HepG2 (cell line): ENCODE data around the gene PTPMT1. TPM values are rescaled to one million over a fixed set of nuclear protein-coding genes. Genes with fewer than 3 reads are reported as not detected.

Experiments
- ATAD3A ChIP-seq: sonication (generic); formaldehyde crosslinking; IDR thresholded peaks from 2 replicates; pipeline ENCODE4 v1.4.0; 2020; ENCODE audit warnings: missing genetic modification reagents
- CHCHD3 ChIP-seq: sonication (generic); formaldehyde crosslinking; IDR thresholded peaks from 2 replicates; pipeline ENCODE4 v1.8.0; 2022; ENCODE audit warnings: mild to moderate bottlenecking, missing genetic modification reagents, moderate library complexity
- FOXJ3 ChIP-seq: sonication (generic); formaldehyde crosslinking; IDR thresholded peaks from 2 replicates; pipeline ENCODE4 v1.4.0; 2020; ENCODE audit warnings: missing genetic modification reagents, mild to moderate bottlenecking, borderline replicate concordance
- KMT2B ChIP-seq: IDR thresholded peaks from 2 replicates; pipeline ENCODE4 v1.6.1; 2016; ENCODE audit warnings: missing genetic modification reagents, missing compliant biosample characterization
- NFAT5 ChIP-seq: sonication (generic); formaldehyde crosslinking; IDR thresholded peaks from 2 replicates; pipeline ENCODE4 v1.4.0; 2020; ENCODE audit warnings: missing genetic modification reagents
- NONO ChIP-seq, 2 experiments: fragments of 450-650 bp in 1 of 2; sonication (generic) in 1 of 2; formaldehyde crosslinking in 1 of 2; IDR thresholded peaks in 1 of 2; conservative IDR thresholded peaks in 1 of 2; 2 replicates each; pipeline versions ENCODE4 v1.6.1 to v1.8.0; 2017 to 2022; ENCODE audit warnings: mild to moderate bottlenecking in 1 of 2, missing genetic modification reagents in 1 of 2, moderate library complexity in 1 of 2
- NR2F2 ChIP-seq: IDR thresholded peaks from 2 replicates; pipeline ENCODE4 v1.6.1; 2012; ENCODE audit warnings: low read depth, inconsistent platforms, borderline replicate concordance
- PLSCR1 ChIP-seq: sonication (generic); formaldehyde crosslinking; IDR thresholded peaks from 2 replicates; pipeline ENCODE4 v1.5.0; 2020; ENCODE audit warnings: missing genetic modification reagents, mild to moderate bottlenecking, borderline replicate concordance
- SMAD9 ChIP-seq: sonication (generic); formaldehyde crosslinking; IDR thresholded peaks from 2 replicates; pipeline ENCODE4 v1.5.1; 2020; ENCODE audit warnings: mild to moderate bottlenecking, missing genetic modification reagents
- ZHX1 ChIP-seq: sonication (generic); formaldehyde crosslinking; IDR thresholded peaks from 2 replicates; pipeline ENCODE4 v1.8.1; 2022; ENCODE audit warnings: low read depth, mild to moderate bottlenecking, missing genetic modification reagents
- ZNF546 ChIP-seq: sonication (generic); formaldehyde crosslinking; conservative IDR thresholded peaks from 2 replicates; pipeline ENCODE4 v1.8.1; 2023; ENCODE audit warnings: mild to moderate bottlenecking, missing genetic modification reagents
- ZNF607 ChIP-seq: sonication (generic); formaldehyde crosslinking; IDR thresholded peaks from 2 replicates; pipeline ENCODE4 v1.5.1; 2020; ENCODE audit warnings: missing genetic modification reagents, mild to moderate bottlenecking, borderline replicate concordance
- ZNF629 ChIP-seq: sonication (generic); formaldehyde crosslinking; conservative IDR thresholded peaks from 2 replicates; pipeline ENCODE4 v1.5.0; 2020; ENCODE audit warnings: missing genetic modification reagents
- ZNF878 ChIP-seq: sonication (generic); formaldehyde crosslinking; IDR thresholded peaks from 2 replicates; pipeline ENCODE4 v1.8.1; 2023; ENCODE audit warnings: mild to moderate bottlenecking, missing genetic modification reagents, moderate library complexity
- ZNF891 ChIP-seq: sonication (generic); formaldehyde crosslinking; IDR thresholded peaks from 2 replicates; pipeline ENCODE4 v1.5.0; 2020; ENCODE audit warnings: mild to moderate bottlenecking, missing genetic modification reagents
- polyA plus RNA-seq, 8 experiments: library from polyadenylated mRNA; depleted of rRNA in 3 of 8; stranded (reverse) in 7 of 8; unstranded in 1 of 8; fragments of >200 nt; fragmentation: Illumina TruSeq in 4 of 8; extraction: Trizol in 4 of 8; gene quantifications; 2 replicates each; pipeline versions ENCODE4 v1.2.1 to v1.2.3, GENCODE V29; 2011 to 2016; ENCODE audit warnings: low read depth in 4 of 8, missing spikeins in 1 of 8, mixed read lengths in 1 of 8; ENCODE audit not compliant: insufficient read depth in 1 of 8
- total RNA-seq, 5 experiments: library from RNA; depleted of rRNA; stranded (reverse); fragments of >200 nt; fragmentation: Illumina TruSeq; extraction: Trizol; gene quantifications; 2 replicates each; pipeline ENCODE4 v1.2.3, GENCODE V29; 2016; ENCODE audit warnings: low read depth in 1 of 5
- TF ChIP-seq, protein P1 (sequence below): sonication (generic); formaldehyde crosslinking; IDR thresholded peaks from 2 replicates; pipeline ENCODE4 v1.9.0; 2022; ENCODE audit warnings: missing genetic modification reagents, mild to moderate bottlenecking, borderline replicate concordance

The PTPMT1 gene
- total and polyA plus RNA-seq, 2 of the 13 experiments (the other 11 are each of a cell fraction or from before 2014, with no cell fraction given), result 55.6 to 129 TPM

DNA sequence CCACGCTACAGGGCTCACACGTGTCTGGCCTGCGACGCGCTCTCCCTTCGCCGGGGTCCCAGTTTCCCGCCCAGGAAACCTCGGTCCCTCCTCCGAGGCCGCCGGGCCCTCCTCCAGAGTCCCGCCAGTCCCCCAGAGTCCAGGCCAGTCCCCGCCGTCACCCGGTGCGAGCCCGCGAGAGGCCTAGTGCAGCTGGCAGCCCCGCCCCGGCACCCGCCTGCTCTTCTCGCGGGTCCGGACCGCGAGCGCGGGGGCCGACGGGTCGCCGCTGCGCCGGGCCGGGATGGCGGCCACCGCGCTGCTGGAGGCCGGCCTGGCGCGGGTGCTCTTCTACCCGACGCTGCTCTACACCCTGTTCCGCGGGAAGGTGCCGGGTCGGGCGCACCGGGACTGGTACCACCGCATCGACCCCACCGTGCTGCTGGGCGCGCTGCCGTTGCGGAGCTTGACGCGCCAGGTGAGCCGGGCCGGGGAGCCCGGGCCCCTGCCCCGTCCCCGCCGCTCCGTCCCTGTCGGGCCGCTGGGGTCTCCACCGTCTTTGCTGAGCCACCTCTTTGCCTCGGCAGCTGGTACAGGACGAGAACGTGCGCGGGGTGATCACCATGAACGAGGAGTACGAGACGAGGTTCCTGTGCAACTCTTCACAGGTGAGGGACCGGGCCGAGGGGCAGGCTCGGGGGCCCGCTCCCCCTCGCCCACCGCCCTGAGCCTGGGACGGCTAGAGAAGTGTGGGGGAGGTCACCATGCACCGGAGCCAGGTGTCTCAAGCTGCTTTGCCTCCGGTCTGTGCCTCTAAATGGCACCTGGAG is at the start of gene PTPMT1 (continued):
- no peak for TF ChIP-seq PLSCR1 (CRISPR knock-in tag)
- TF ChIP-seq, protein P1, sequence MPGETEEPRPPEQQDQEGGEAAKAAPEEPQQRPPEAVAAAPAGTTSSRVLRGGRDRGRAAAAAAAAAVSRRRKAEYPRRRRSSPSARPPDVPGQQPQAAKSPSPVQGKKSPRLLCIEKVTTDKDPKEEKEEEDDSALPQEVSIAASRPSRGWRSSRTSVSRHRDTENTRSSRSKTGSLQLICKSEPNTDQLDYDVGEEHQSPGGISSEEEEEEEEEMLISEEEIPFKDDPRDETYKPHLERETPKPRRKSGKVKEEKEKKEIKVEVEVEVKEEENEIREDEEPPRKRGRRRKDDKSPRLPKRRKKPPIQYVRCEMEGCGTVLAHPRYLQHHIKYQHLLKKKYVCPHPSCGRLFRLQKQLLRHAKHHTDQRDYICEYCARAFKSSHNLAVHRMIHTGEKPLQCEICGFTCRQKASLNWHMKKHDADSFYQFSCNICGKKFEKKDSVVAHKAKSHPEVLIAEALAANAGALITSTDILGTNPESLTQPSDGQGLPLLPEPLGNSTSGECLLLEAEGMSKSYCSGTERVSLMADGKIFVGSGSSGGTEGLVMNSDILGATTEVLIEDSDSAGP (CRISPR knock-in tag), result peak; percentile 62; the same call in 1 of the 2 replicates
- TF ChIP-seq ZNF546 (CRISPR knock-in tag), result peak; percentile 91
- no peak for TF ChIP-seq ATAD3A (CRISPR knock-in tag)
- no peak; the same call in 1 of the 2 replicates for TF ChIP-seq KMT2B (CRISPR knock-in tag)
- 0 out of 2 replicates have a peak, but pooled peaks have one; percentile 9 for TF ChIP-seq ZNF629
- peak; percentile 13; the same call in 1 of the 2 replicates for TF ChIP-seq CHCHD3 (CRISPR knock-in tag)
- no peak for TF ChIP-seq FOXJ3
- no peak for TF ChIP-seq ZNF878 (CRISPR knock-in tag)
- peak; percentile 55; the same call in 1 of the 2 replicates for TF ChIP-seq NFAT5 (CRISPR knock-in tag)
- no peak for TF ChIP-seq NONO (IDR thresholded peaks at IDR 0.05)
- TF ChIP-seq NONO (CRISPR knock-in tag; conservative IDR thresholded peaks at IDR 0.05), result peak; percentile 57; the same call in 1 of the 2 replicates
- 0 out of 2 replicates have a peak, but pooled peaks have one; percentile 6 for TF ChIP-seq ZNF891 (CRISPR knock-in tag)
- no peak for TF ChIP-seq ZHX1 (CRISPR knock-in tag)
- TF ChIP-seq SMAD9 (CRISPR knock-in tag), result peak; percentile 88
- peak; percentile 95 for TF ChIP-seq ZNF607 (CRISPR knock-in tag)
- peak; percentile 9; the same call in 1 of the 2 replicates for TF ChIP-seq NR2F2
